Measurements from ENCODE around the gene PPP1R3F.
A peak's percentile ranks its signal among the peaks of the same experiment; 100 is the strongest.

Gene PPP1R3F

GRCh38 chrX:49228185-49228584 lies 41.4 kb upstream of the PPP1R3F start:
- TF ChIP-seq CTCF (conservative IDR thresholded peaks at IDR 0.05; ENCODE audit: low read depth, low read length), result no peak

GRCh38 chrX:49230500-49231232 lies 38.9 kb upstream of the PPP1R3F start:
- no peak for DNase-seq (ENCODE audit: low read depth)
- H3K4me3 ChIP-seq (ENCODE audit: low read depth, low read length), result peak overlapping the region; percentile 37
- TF ChIP-seq CTCF (conservative IDR thresholded peaks at IDR 0.05; ENCODE audit: low read depth, low read length), result peak; percentile 37

More at GRCh38 chrX:49228185-49228584, 41.4 kb upstream of the PPP1R3F start:
- H3K4me3 ChIP-seq (ENCODE audit: low read depth, low read length), result no peak overlapping the region
- DNase-seq (ENCODE audit: low read depth), result no peak

- TF ChIP-seq CTCF (conservative IDR thresholded peaks at IDR 0.05; ENCODE audit: low read depth, low read length), result no peak
- no peak overlapping the region for H3K4me3 ChIP-seq (ENCODE audit: low read depth, low read length)
- DNase-seq (ENCODE audit: low read depth), result no peak
These were observed 38.1 kb upstream of the PPP1R3F start for GRCh38 chrX:49231333-49232000.

GRCh38 chrX:49232525-49232924 lies 37.1 kb upstream of the PPP1R3F start:
- no peak for TF ChIP-seq CTCF (conservative IDR thresholded peaks at IDR 0.05; ENCODE audit: low read depth, low read length)
- H3K4me3 ChIP-seq (ENCODE audit: low read depth, low read length), result no peak overlapping the region
- DNase-seq (ENCODE audit: low read depth), result no peak

- DNase-seq (ENCODE audit: low read depth), result no peak
- peak within 1 kb of the TSS; percentile 20 for H3K4me3 ChIP-seq (ENCODE audit: low read depth, low read length)
- TF ChIP-seq CTCF (conservative IDR thresholded peaks at IDR 0.05; ENCODE audit: low read depth, low read length), result no peak
These were observed 36.4 kb upstream of the PPP1R3F start, which contains the start of gene CACNA1F for GRCh38 chrX:49233176-49233575. TSS of gene CACNA1F (minus strand) at chrX:49233340. CDS start at chrX:49233309, 31 bp downstream.

GRCh38 chrX:49233887-49234555 lies 35.6 kb upstream of the PPP1R3F start:
- peak overlapping the region; percentile 20 for H3K4me3 ChIP-seq (ENCODE audit: low read depth, low read length)
- no peak for DNase-seq (ENCODE audit: low read depth)
- TF ChIP-seq CTCF (conservative IDR thresholded peaks at IDR 0.05; ENCODE audit: low read depth, low read length), result no peak
